Fibroblast of lung (primary cell): ENCODE measurements around the gene SAYSD1. TPM values are rescaled to one million over a fixed set of nuclear protein-coding genes. Genes with fewer than 3 reads are reported as not detected.

Experiments
- DNase-seq, 2 donors: peaks; one replicate each; pipeline versions ENCODE4 v3.0.0 to v3.0.0-alpha.2; 2010; ENCODE audit warnings: low read depth in 2 of 2
- H2AFZ ChIP-seq: 2 replicates; pipeline ENCODE4 v1.5.1; 2012; ENCODE audit warnings: low read length, control low read depth, inconsistent platforms
- H3K27ac ChIP-seq: 2 replicates; pipeline ENCODE4 v1.5.1; 2011; ENCODE audit warnings: low read length, control low read depth; ENCODE audit not compliant: insufficient read depth
- H3K27me3 ChIP-seq: 2 replicates; pipeline ENCODE4 v1.5.1; 2011; ENCODE audit warnings: mild to moderate bottlenecking, low read length; ENCODE audit not compliant: control insufficient read depth, insufficient read depth
- H3K36me3 ChIP-seq: 2 replicates; pipeline ENCODE4 v1.5.1; 2011; ENCODE audit warnings: low read length; ENCODE audit not compliant: control insufficient read depth, insufficient read depth
- H3K4me1 ChIP-seq: 2 replicates; pipeline ENCODE4 v1.5.1; 2011; ENCODE audit warnings: low read length; ENCODE audit not compliant: control insufficient read depth, insufficient read depth; ENCODE audit errors: extremely low read depth
- H3K4me2 ChIP-seq: 2 replicates; pipeline ENCODE4 v1.5.1; 2011; ENCODE audit warnings: low read length, control low read depth; ENCODE audit not compliant: insufficient read depth; ENCODE audit errors: extremely low read depth
- H3K4me3 ChIP-seq, 4 experiments: fragments of 200-600 bp in 1 of 4; sonication (generic) in 1 of 4; replicated peaks in 1 of 4; 2 replicates each; pipeline ENCODE4 v1.5.1; 2011 to 2016; ENCODE audit warnings: low read length in 4 of 4, low read depth in 3 of 4, mild to moderate bottlenecking in 3 of 4, control low read depth in 2 of 4, inconsistent platforms in 1 of 4, mixed read lengths in 1 of 4; ENCODE audit not compliant: insufficient read depth in 1 of 4; ENCODE audit errors: control extremely low read depth in 1 of 4
- H3K79me2 ChIP-seq: 2 replicates; pipeline ENCODE4 v1.5.1; 2012; ENCODE audit warnings: mild to moderate bottlenecking, low read length, inconsistent platforms; ENCODE audit not compliant: control insufficient read depth, insufficient read depth
- H3K9ac ChIP-seq: 2 replicates; pipeline ENCODE4 v1.5.1; 2011; ENCODE audit warnings: mild to moderate bottlenecking, low read length, control low read depth; ENCODE audit not compliant: insufficient read depth
- H3K9me3 ChIP-seq: 2 replicates; pipeline ENCODE4 v1.5.1; 2012; ENCODE audit warnings: low read depth, low read length; ENCODE audit not compliant: control insufficient read depth, insufficient read depth
- H4K20me1 ChIP-seq: 2 replicates; pipeline ENCODE4 v1.5.1; 2011; ENCODE audit warnings: low read length; ENCODE audit not compliant: control insufficient read depth, insufficient read depth; ENCODE audit errors: extremely low read depth
- EZH2 ChIP-seq: IDR thresholded peaks from 2 replicates; pipeline ENCODE4 v1.5.1; 2012; ENCODE audit warnings: low read length, control low read depth, mild to moderate bottlenecking; ENCODE audit errors: missing control alignments
- polyA plus RNA-seq, 2 donors: library from polyadenylated mRNA; depleted of rRNA in 1 of 2; stranded (reverse) in 1 of 2; unstranded in 1 of 2; fragments of >200 nt; gene quantifications; 2 replicates each; pipeline ENCODE4 v1.2.1, GENCODE V29; 2011 to 2012; ENCODE audit warnings: missing spikeins in 1 of 2
- total RNA-seq: library from RNA; depleted of rRNA; stranded (reverse); fragments of >200 nt; gene quantifications from 2 replicates; pipeline ENCODE4 v1.2.1, GENCODE V29; 2014
- TF ChIP-seq, protein P1 (sequence below), 2 donors: IDR thresholded peaks in 1 of 2; conservative IDR thresholded peaks in 1 of 2; 1 replicate in 1 of 2; 2 replicates in 1 of 2; pipeline ENCODE4 v1.5.1; 2011 to 2012; ENCODE audit warnings: low read length in 2 of 2, control low read depth in 1 of 2, inconsistent platforms in 1 of 2, low read depth in 1 of 2, mild to moderate bottlenecking in 1 of 2

Gene SAYSD1
- total and polyA plus RNA-seq, 2 donors (not counting 1 experiment from before 2014, with no cell fraction given) = 11.9 to 13.9 TPM

DNA sequence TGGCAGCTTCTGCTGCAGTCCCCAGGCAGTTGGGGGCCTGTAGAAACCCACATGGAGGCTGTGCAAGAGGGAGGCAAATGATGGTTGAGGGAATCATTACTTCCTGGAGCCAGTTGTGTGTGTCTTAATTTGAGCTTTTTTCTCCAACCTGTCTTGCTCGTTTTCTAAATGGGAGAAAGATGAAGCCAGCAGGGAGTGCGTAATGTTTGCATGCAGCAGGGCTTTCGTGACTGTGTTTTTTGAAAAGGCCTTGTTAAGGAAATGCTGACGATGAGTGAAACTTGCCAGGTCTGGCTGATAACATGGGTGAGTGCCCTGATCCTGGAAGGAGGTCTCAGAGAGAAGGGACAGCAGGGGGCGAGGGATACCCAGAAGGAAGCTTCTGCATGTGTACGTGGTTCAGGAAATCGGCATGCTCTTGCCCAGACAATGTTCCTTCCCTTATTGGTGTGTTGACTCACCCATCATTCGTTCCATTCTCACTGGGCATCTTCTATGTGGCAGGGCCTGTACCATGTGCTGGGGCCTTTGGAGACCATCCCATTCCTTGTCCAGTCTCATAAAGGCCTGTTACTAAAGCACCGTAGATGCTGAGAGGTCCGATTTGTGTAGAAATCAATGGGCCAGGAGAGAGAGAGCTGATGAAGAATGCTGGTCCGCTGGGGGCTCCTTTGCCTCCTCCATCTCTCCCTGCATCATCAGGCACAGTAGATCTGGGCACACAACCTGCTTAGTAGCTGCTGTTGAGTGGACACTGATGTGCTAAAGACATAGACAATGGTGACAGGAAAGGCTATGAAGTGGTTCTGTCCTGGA is 39.0 kb downstream of the SAYSD1 start:
- no peak overlapping the region for H3K27ac ChIP-seq
- H4K20me1 ChIP-seq = no peaks in the 10 kb centered on the region
- H3K9me3 ChIP-seq = no peaks in the 10 kb centered on the region
- H3K4me2 ChIP-seq = no peak overlapping the region
- H3K9ac ChIP-seq = no peak overlapping the region
- no peaks in the 10 kb centered on the region for H3K4me1 ChIP-seq
- H2AFZ ChIP-seq = no peak overlapping the region
- TF ChIP-seq, protein P1, sequence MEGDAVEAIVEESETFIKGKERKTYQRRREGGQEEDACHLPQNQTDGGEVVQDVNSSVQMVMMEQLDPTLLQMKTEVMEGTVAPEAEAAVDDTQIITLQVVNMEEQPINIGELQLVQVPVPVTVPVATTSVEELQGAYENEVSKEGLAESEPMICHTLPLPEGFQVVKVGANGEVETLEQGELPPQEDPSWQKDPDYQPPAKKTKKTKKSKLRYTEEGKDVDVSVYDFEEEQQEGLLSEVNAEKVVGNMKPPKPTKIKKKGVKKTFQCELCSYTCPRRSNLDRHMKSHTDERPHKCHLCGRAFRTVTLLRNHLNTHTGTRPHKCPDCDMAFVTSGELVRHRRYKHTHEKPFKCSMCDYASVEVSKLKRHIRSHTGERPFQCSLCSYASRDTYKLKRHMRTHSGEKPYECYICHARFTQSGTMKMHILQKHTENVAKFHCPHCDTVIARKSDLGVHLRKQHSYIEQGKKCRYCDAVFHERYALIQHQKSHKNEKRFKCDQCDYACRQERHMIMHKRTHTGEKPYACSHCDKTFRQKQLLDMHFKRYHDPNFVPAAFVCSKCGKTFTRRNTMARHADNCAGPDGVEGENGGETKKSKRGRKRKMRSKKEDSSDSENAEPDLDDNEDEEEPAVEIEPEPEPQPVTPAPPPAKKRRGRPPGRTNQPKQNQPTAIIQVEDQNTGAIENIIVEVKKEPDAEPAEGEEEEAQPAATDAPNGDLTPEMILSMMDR (conservative IDR thresholded peaks at IDR 0.05 in 1 of 2, IDR thresholded peaks at IDR 0.05 in 1 of 2; ENCODE audit: low read depth in 1 of 2, low read length in 2 of 2) = no peak
- TF ChIP-seq EZH2 = no peak
- no peaks in the 10 kb centered on the region for H3K79me2 ChIP-seq
- H3K27me3 ChIP-seq = no peaks in the 10 kb centered on the region
- no peaks in the 10 kb centered on the region for H3K36me3 ChIP-seq
- H3K4me3 ChIP-seq = no peak overlapping the region
- DNase-seq = no peak

DNA sequence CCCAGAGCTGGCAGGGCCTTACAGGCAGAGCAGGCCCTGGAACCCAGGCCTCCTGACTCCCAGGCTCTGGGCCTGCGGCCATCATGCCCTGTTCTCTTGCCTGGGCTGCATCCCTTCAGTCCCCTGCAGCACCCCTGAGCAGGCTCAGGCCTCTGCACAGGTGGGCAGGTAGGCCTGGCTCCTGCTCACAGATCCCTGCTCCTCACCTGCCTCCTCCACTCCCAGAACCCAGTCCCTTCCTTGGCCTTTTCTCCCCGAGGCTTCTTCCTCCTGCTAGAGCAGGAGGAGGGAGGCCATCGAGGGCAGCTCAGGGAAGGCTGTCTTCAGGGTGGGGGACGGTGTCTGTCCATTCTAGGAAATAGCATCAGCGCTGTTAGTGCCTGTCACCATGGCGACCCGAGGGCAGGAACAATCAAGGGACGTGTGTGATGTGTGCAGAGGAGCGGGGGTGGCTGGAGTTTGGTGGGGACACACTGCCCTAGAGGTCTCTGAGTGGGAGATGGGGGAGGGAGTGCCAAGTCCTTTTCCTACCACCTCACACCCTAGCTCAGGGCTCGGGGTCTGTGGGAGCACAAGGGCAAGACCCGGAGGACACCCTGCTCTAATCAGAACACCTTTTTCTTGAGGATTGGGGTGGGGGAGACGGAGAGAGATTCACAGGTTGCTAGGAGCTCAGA is 39.8 kb downstream of the SAYSD1 start:
- no peak overlapping the region for H3K4me3 ChIP-seq
- no peaks in the 10 kb centered on the region for H4K20me1 ChIP-seq
- H3K27me3 ChIP-seq = no peaks in the 10 kb centered on the region
- no peak overlapping the region for H2AFZ ChIP-seq
- no peaks in the 10 kb centered on the region for H3K79me2 ChIP-seq
- no peaks in the 10 kb centered on the region for H3K9me3 ChIP-seq
- TF ChIP-seq, protein P1 (conservative IDR thresholded peaks at IDR 0.05 in 1 of 2, IDR thresholded peaks at IDR 0.05 in 1 of 2; ENCODE audit: low read depth in 1 of 2, low read length in 2 of 2) = no peak
- no peak for TF ChIP-seq EZH2
- no peak overlapping the region for H3K27ac ChIP-seq
- no peak for DNase-seq
- no peak overlapping the region for H3K4me2 ChIP-seq
- no peaks in the 10 kb centered on the region for H3K4me1 ChIP-seq
- H3K36me3 ChIP-seq = no peaks in the 10 kb centered on the region
- H3K9ac ChIP-seq = no peak overlapping the region

DNA sequence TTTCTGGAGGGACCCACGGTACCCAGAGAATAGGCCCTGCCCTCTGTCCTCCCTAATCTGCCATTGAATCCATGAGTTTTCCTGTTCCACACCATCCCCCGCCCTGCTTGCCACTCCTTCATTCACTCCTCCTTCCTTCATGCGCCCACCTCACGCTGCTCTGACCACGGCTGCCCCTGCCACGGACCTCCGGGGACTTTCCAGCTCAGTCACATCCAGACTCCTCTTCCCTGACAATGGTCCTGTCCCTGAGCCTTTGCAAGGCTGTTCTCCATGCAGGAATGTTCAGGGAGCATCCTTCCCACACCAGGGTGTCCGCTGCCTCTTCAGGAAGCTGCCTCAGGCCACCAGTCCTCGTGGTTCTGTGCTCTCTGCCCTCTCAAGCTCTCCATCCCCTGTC is 40.5 kb downstream of the SAYSD1 start:
- Histone ChIP-seq H3K27ac (no peak overlapping the region), H3K36me3 (no peaks in the 10 kb centered on the region), H4K20me1 (no peaks in the 10 kb centered on the region), H3K79me2 (no peaks in the 10 kb centered on the region), H3K4me2 (no peak overlapping the region), H3K4me3 (no peak overlapping the region), H3K9me3 (no peaks in the 10 kb centered on the region), H2AFZ (no peak overlapping the region), H3K9ac (no peak overlapping the region), H3K27me3 (no peaks in the 10 kb centered on the region), H3K4me1 (no peaks in the 10 kb centered on the region)
- TF ChIP-seq EZH2 = no peak
- TF ChIP-seq, protein P1 (conservative IDR thresholded peaks at IDR 0.05 in 1 of 2, IDR thresholded peaks at IDR 0.05 in 1 of 2; ENCODE audit: low read depth in 1 of 2, low read length in 2 of 2) = no peak
- DNase-seq = no peak
